HL-60 (cell line): ENCODE measurements around the gene CHTF18.

Source experiments
- DNase-seq, 2 experiments: peaks; one replicate each; pipeline ENCODE4 v3.0.0-alpha.2; 2010 to 2020; ENCODE audit warnings: low read depth in 1 of 2, low spot score in 1 of 2
- H3K27ac ChIP-seq: fragments of 250-450 bp; sonication (Bioruptor Pico); replicated peaks from 2 replicates; pipeline ENCODE4 v1.5.1; 2020; ENCODE audit warnings: mild to moderate bottlenecking, moderate library complexity
- H3K27me3 ChIP-seq: fragments of 250-450 bp; sonication (Bioruptor Pico); 2 replicates; pipeline ENCODE4 v1.5.1; 2021; ENCODE audit warnings: mild to moderate bottlenecking, moderate library complexity; ENCODE audit not compliant: insufficient read depth, poor library complexity, severe bottlenecking
- H3K4me3 ChIP-seq: replicated peaks from 2 replicates; pipeline ENCODE4 v1.5.1; 2011; ENCODE audit warnings: mild to moderate bottlenecking, control low read depth, low read length; ENCODE audit not compliant: insufficient read depth
- CTCF ChIP-seq: IDR thresholded peaks from one replicate; pipeline ENCODE4 v1.5.1; 2011; ENCODE audit warnings: low read length, control low read depth, inconsistent platforms; ENCODE audit not compliant: insufficient read depth
- GABPA ChIP-seq: IDR thresholded peaks from 2 replicates; pipeline ENCODE4 v1.6.1; 2012; ENCODE audit warnings: low read depth
- POLR2AphosphoS5 ChIP-seq: IDR thresholded peaks from 2 replicates; pipeline ENCODE4 v1.6.1; 2012; ENCODE audit warnings: low read depth
- SPI1 ChIP-seq: IDR thresholded peaks from 2 replicates; pipeline ENCODE4 v1.6.1; 2012; ENCODE audit warnings: low read depth, mild to moderate bottlenecking, borderline replicate concordance
- TF ChIP-seq, protein P1 (sequence below): IDR thresholded peaks from 2 replicates; pipeline ENCODE4 v1.6.1; 2012; ENCODE audit warnings: low read depth; ENCODE audit not compliant: insufficient replicate concordance

Gene CHTF18

DNA sequence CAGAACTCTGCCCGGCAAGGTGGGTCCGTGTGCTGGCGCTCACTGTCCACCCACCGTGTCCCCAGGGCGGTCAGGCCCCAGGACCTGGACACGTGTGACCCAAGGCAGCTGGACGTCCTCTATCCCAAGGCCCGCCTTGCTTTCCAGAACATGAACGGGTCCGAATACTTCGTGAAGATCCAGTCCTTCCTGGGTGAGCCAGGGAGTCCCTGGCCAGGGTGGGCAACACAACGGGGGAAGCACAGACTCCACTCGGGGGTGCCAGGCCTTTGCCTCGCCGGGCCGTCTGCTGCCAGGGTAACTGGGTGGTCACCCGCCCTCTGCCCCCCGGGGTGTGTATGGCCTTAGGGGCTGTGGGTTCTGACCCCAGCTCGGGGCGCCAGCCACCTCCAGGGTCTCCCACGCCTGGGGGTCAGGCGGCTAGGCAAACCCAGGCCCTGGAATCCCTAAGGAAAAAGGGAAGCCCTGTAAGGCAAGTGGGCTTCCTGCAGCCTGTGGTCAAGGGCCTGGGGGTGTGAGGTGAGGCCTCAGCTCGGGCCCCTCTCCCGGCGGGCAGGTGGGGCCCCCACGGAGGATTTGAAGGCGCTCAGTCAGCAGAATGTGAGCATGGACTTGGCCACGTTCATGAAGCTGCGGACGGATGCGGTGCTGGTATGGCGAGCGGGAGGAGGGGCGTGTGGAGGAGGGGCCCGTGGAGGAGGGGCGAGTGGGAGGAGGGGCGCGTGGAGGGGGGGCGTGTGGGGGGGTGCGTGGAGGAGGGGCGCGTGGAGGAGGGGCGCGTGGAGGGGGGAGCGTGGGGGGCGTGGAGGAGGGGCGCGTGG, 21.4 kb upstream of the CHTF18 start:
- H3K4me3 ChIP-seq, result no peak overlapping the region
- DNase-seq, result no peak
- H3K27me3 ChIP-seq, result no peaks in the 10 kb centered on the region
- no peak overlapping the region for H3K27ac ChIP-seq
- TF ChIP-seq CTCF, result no peak
- TF ChIP-seq, protein P1, sequence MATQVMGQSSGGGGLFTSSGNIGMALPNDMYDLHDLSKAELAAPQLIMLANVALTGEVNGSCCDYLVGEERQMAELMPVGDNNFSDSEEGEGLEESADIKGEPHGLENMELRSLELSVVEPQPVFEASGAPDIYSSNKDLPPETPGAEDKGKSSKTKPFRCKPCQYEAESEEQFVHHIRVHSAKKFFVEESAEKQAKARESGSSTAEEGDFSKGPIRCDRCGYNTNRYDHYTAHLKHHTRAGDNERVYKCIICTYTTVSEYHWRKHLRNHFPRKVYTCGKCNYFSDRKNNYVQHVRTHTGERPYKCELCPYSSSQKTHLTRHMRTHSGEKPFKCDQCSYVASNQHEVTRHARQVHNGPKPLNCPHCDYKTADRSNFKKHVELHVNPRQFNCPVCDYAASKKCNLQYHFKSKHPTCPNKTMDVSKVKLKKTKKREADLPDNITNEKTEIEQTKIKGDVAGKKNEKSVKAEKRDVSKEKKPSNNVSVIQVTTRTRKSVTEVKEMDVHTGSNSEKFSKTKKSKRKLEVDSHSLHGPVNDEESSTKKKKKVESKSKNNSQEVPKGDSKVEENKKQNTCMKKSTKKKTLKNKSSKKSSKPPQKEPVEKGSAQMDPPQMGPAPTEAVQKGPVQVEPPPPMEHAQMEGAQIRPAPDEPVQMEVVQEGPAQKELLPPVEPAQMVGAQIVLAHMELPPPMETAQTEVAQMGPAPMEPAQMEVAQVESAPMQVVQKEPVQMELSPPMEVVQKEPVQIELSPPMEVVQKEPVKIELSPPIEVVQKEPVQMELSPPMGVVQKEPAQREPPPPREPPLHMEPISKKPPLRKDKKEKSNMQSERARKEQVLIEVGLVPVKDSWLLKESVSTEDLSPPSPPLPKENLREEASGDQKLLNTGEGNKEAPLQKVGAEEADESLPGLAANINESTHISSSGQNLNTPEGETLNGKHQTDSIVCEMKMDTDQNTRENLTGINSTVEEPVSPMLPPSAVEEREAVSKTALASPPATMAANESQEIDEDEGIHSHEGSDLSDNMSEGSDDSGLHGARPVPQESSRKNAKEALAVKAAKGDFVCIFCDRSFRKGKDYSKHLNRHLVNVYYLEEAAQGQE, result no peak
- no peak for TF ChIP-seq SPI1

- Histone ChIP-seq H3K27ac (no peak overlapping the region), H3K27me3 (no peaks in the 10 kb centered on the region), H3K4me3 (no peak overlapping the region)
- TF ChIP-seq, protein P1, result no peak
- TF ChIP-seq CTCF, result no peak
- no peak for TF ChIP-seq POLR2AphosphoS5
- no peak for TF ChIP-seq SPI1
- TF ChIP-seq GABPA, result no peak
- no peak for DNase-seq
Observed at GRCh38 chr16:767743-768235, 20.6 kb upstream of the CHTF18 start.

DNA sequence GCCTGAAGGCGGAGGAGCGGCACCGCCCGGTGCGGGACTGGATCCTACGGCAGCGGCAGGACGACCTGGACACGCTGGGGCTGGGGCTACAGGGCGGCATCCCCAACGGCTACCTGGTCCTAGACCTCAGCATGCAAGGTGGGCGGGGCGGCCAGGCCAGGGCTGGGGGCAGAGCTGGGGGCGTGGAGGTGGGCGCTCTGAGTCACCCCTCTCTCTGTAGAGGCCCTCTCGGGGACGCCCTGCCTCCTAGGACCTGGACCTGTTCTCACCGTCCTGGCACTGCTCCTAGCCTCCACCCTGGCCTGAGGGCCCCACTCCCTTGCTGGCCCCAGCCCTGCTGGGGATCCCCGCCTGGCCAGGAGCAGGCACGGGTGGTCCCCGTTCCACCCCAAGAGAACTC, 20.0 kb upstream of the CHTF18 start:
- no peak for DNase-seq
- TF ChIP-seq SPI1 (no peak), GABPA (no peak), CTCF (no peak), POLR2AphosphoS5 (no peak)
- TF ChIP-seq, protein P1, result no peak
- Histone ChIP-seq H3K27ac (no peak overlapping the region), H3K27me3 (no peaks in the 10 kb centered on the region), H3K4me3 (no peak overlapping the region)
